GM18517 (cell line): Measurements from ENCODE around the gene NDOR1.

Experiments used
- ATAC-seq: cut with Tn5 transposase; IDR thresholded peaks from one replicate; pipeline ENCODE4 v1.9.1; 2021; ENCODE audit warnings: mild to moderate bottlenecking, moderate library complexity; ENCODE audit not compliant: unreplicated experiment

NDOR1 gene

GRCh38 chr9:137205126-137206069 is at the start of gene NDOR1, which contains the start of gene TMEM203:
NDOR1 (plus strand) TSS chr9:137205700; CDS start chr9:137205778, 78 bp downstream.
TMEM203 (minus strand) TSS chr9:137205648; CDS start chr9:137205414, 234 bp downstream.
- ATAC-seq, result no peak

DNA sequence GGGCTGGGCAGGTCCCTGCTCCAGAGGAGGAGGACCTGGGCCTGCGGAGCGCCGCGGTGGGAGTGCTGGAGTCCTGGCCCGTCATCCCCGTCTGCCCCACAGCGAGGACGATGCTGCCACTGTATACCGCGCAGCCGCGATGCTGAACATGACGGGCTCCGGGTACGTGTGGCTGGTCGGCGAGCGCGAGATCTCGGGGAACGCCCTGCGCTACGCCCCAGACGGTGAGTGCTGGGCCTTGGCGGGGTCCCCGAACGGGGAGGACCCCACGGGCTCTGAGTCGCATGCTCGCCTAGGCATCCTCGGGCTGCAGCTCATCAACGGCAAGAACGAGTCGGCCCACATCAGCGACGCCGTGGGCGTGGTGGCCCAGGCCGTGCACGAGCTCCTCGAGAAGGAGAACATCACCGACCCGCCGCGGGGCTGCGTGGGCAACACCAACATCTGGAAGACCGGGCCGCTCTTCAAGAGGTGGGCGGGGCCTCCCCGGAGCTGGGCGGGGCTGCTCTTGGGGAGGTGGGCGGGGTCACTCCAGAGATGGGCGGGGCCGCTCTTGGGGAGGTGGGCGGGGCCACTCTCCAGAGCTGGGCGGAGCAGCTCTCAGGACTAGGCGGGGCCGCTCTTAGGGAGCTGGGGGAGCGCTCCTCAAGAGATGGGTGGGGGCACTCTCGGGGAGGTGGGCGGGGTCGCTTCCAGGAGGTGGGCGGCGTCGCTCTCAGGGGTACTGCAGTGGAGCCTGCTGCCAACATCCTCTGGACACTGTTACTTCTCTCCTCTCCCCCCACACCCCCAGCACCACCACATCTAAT is 48.7 kb upstream of the NDOR1 start:
- no peak for ATAC-seq

DNA sequence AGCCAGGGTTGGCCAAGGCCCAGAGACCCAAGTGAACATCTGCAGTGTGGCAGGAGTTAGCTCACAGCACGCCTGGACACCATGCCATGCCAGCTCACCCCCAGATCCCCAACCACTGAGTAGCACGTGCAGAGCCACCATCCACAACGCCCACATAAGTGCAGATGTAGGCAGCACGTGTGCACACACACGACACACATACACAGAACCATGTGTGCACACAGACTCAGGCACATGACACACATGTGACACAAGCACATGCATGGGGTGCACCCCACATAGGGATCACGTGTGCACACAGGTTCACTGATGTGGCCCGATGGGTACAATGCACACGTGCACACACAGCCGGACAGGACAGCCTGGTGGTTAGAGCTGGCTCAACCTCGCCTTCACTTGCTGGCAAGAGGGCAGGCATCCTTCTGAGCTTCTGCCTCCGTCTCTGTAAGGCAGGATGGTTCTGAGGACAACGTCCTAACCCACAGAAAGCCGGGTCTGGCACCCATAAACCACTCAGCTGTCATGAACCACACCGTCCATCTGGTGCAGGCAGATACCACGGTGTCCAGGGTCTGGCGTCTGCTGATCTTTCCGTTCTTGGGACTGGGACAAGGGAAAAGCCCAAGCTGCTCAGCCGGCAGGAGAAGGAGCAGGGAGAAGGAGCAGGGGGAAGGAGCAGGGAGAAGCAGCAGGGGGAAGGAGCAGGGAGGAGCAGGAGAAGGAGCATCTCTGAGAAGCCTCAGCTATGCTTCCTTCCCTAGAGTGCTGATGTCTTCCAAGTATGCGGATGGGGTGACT is 47.7 kb upstream of the NDOR1 start:
- ATAC-seq, result no peak

DNA sequence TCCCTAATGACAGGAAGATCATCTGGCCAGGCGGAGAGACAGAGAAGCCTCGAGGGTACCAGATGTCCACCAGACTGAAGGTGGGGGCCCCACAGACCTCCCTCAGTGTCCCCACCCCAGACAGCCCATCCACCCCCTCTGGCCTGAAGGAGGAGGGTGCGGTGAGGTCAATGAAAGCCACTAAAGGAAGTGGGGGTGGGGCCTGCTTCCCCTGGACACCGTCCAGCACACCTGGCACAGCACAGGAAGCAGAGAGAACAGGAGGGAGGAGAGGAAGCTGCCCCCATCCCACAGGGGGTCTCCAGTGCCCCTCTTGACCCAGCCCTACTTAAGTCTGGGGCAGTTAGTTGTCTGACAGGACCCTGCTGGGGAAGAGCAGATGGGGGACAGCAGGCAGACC is 46.9 kb upstream of the NDOR1 start:
- ATAC-seq, result no peak

DNA sequence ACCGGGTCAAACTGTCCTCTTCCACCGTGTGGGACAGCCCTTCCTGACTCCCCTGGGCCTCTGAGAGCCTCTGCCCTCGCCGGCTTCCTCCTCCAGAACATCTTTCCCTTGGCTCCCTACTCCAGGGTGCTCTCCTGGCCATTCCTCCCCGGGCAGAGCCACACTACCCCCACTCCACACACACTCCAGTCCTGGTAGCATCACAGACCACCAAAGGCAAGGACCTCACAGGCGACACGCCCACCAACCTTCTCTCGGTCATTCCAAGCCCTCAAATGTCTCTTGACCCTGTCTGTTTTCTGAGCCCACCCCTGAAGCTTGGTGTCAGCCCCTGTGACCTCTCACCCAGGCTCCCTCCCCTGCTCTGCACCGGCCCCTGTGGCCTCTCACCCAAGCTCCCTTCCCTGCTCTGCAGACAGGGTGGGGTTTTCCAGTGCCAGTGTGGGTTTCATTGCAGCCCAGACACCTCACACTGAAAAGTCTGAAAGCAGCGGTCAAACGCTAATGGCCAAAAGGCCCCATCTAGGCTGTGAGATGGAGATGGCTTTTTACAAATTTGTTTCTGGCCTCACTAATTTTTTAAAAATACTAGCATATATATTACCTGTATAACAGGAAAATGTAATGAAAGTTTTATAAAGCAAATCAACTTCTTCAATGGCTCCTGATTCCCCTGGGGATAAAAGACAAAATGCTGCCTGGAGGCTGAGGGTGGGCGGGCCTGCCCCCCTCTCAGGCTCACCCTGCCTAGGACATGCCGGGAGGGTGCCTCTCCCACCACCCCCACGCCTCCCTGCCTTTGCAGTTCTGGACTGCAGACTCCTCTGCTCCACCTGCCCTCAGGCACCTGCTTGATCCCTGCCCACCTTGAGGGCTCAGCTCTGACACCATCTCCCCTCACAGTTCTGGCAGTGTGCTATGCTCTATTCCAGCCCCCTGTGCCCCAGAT is 46.1 kb upstream of the NDOR1 start:
- ATAC-seq, result no peak

GRCh38 chr9:137160054-137160425 is 45.5 kb upstream of the NDOR1 start:
- ATAC-seq, result no peak

GRCh38 chr9:137160716-137161557 is 44.6 kb upstream of the NDOR1 start:
- ATAC-seq, result no peak

GRCh38 chr9:137161558-137162486 is 43.7 kb upstream of the NDOR1 start:
- ATAC-seq, result no peak

DNA sequence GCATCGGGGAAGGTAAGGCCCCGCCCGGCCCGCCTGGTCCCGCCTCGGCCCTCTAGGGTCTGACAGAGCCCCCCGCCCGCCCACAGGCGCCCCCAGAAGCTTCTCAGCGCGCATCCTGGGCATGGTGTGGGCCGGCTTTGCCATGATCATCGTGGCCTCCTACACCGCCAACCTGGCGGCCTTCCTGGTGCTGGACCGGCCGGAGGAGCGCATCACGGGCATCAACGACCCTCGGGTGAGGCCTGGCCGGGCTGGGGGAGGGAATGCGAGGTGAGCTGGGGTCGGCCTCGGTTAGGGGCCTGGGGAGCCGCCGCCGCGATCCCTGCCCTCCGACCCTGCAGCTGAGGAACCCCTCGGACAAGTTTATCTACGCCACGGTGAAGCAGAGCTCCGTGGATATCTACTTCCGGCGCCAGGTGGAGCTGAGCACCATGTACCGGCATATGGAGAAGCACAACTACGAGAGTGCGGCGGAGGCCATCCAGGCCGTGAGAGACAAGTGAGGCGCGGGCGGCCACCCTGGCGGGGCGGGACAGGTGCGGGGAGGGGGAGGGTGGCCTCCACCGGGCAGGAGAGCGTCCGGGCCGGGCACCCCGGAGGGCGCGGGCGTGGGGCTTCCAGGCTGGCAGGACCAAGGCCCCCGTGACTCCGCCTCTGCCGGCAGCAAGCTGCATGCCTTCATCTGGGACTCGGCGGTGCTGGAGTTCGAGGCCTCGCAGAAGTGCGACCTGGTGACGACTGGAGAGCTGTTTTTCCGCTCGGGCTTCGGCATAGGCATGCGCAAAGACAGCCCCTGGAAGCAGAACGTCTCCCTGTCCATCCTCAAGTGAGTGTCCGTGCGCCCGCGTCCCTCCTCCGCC is 42.8 kb upstream of the NDOR1 start:
- no peak for ATAC-seq

- ATAC-seq, result no peak
Measured at GRCh38 chr9:137163365-137163715, 42.2 kb upstream of the NDOR1 start.

GRCh38 chr9:137163805-137164204 is 41.7 kb upstream of the NDOR1 start:
- ATAC-seq, result no peak

GRCh38 chr9:137164370-137165249 is 40.9 kb upstream of the NDOR1 start:
- no peak for ATAC-seq

GRCh38 chr9:137165250-137165836 is 40.2 kb upstream of the NDOR1 start:
- no peak for ATAC-seq

- no peak for ATAC-seq
Measured at GRCh38 chr9:137166380-137167229, 38.9 kb upstream of the NDOR1 start.

DNA sequence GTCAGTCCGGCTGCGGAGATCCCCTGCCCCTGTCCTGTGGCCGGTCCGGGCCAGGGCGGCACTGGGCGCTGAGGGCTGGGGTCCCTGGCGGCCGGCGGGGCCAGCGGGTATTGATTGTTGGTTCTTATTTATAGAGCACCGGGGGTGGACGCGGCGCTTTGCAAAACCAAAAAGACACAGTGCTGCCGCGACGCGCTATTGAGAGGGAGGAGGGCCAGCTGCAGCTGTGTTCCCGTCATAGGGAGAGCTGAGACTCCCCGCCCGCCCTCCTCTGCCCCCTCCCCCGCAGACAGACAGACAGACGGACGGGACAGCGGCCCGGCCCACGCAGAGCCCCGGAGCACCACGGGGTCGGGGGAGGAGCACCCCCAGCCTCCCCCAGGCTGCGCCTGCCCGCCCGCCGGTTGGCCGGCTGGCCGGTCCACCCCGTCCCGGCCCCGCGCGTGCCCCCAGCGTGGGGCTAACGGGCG is 38.2 kb upstream of the NDOR1 start:
- no peak for ATAC-seq
